ENCODE results near the gene FLT3LG.

FLT3LG gene

DNA sequence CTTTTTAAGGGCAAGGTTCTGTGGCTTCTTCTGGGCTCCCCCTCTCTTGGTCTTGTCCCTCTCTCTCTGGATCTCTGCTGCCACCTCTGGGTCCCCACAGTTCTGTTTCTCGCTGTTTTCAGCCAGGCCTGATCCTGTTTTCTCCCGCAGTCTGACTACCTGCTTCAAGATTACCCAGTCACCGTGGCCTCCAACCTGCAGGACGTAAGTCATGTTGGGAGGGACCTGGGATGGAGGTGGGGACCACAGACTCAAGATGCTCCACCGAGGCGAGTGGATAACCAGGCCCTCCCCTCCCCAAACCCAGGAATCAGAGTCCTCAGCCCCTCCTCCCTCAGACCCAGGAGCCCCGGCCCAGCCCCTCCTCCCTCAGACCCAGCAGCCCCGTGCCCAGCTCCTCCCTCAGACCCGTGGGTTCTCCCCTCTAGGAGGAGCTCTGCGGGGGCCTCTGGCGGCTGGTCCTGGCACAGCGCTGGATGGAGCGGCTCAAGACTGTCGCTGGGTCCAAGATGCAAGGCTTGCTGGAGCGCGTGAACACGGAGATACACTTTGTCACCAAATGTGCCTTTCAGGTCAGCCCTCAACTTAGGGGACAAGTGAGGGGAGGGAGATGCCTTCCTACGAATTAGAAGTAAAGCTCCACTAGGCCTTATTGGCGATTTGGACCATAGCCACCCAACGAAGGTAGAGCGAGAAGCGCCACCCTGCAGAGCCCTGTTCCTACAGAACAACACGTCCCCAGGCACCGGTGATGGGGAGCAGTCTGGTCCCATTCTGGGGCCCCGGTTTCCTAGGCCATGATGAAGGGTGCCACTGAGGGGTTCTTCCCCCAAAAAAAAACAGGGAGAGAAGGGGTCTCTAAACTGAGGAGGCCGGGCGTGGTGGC is 2.2 kb downstream of the FLT3LG start:
- DNase-seq, result peak in 21 of 42 donors; percentile 20 to 68 (median 42)
- intact Hi-C loops (cut with DNase I), result loop anchor here (2.0 kb wide), 1 partner anchor 71 kb away; no protein-coding TSS in a partner anchor

DNA sequence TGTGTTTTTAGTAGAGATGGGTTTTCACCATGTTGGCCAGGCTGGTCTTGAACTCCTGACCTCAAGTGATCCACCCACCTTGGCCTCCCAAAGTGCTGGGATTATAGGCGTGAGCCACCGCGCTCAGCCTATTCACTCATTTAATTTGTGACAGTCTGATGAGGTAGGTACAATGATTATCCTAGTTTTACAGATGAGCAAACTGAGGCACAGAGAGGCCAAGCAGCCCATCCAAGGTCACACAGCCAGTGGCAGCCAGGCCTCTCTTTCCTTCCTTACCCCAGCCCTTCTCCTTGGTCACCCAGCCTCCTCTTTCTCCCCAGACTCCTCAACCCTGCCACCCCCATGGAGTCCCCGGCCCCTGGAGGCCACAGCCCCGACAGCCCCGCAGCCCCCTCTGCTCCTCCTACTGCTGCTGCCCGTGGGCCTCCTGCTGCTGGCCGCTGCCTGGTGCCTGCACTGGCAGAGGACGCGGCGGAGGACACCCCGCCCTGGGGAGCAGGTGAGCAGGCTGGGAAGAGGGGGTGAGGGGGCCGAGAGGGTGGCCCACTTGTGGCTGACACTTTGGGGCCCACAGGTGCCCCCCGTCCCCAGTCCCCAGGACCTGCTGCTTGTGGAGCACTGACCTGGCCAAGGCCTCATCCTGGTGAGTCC is 6.1 kb downstream of the FLT3LG start:
- DNase-seq, result no peak
- intact Hi-C loops (cut with DNase I), result no loop called here

DNA sequence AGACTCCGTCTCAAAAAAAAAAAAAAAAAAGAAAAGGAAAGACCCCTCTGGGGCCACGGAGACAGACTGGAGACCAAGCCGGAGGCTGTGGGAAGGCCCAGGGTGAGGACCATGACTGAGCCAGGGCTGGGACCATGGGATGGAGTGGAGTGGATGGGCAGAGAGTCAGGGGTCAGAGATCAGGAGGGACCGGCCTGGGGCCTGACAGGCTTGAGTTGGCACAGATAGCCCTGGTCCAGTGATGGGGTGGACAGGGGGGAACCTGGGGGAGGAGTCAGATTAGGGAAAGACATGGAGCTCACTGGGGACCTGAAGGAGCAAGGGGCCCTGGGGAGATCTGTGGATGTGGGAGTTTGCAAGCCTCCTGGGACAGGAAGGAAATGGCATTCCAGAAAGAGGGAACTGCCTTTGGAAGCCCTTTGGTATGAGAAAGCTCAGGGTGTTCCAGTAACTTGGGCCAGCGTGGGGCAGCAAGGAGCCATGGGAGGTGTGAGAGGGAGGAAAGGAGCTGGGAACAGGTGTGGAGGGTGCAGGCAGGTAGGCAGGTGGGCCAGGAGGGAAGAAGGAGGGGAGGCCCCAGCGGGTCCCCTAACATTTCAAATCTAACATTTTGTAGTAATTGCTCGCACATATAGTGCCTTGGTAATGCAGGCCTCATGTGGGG is 7.1 kb downstream of the FLT3LG start:
- DNase-seq, result no peak
- intact Hi-C loops (cut with DNase I), result no loop called here

DNA sequence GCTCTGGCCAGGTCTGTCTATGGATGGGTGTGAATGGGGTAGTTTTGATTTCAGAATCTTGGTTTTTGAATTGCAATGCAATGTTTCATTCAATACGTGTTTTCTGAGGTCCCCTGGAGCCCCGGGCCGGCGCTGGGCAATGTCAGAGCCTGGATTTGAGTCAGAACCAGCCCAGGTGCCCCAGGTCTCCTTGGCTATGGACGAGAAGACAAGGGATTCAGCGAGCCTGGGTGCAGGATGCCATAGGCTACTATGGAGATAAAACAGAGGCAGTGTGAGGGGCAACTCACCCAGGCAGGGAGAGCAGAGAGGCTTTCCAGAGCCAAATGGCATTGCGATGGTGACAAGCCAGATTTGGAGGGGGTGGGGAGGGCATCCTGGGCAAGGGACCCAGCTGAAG is 12.2 kb downstream of the FLT3LG start:
- no peak for DNase-seq
- intact Hi-C loops (cut with DNase I), result no loop called here

DNA sequence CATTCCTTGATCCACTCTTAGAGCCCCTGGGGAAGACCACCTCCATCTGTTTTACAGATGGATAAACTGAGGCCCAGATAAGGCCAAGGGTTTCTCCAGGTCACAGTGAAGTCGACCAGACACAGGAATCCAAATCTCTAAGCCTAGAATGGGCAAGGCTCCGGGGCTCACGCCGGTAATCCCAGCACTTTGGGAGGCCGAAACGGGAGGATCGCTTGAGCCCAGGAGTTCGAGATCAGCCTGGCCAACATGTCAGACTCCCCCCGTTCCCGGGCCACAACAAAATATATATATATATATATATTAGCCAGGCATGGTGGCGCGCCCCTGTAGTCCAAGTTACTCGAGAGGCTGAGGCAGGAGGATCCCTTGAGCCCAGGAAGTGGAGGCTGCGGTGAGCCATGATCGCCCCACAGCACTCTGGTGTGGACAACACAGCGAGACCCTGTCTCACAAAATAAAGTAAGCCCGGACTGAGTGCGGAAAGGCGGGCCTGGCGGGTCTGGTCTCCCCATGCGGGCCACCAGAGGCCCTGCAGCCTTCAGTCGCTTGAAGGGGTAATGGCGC is 12.8 kb downstream of the FLT3LG start:
- peak in 2 of 42 donors; percentile 14 to 25 for DNase-seq
- intact Hi-C loops (cut with DNase I), result no loop called here

DNA sequence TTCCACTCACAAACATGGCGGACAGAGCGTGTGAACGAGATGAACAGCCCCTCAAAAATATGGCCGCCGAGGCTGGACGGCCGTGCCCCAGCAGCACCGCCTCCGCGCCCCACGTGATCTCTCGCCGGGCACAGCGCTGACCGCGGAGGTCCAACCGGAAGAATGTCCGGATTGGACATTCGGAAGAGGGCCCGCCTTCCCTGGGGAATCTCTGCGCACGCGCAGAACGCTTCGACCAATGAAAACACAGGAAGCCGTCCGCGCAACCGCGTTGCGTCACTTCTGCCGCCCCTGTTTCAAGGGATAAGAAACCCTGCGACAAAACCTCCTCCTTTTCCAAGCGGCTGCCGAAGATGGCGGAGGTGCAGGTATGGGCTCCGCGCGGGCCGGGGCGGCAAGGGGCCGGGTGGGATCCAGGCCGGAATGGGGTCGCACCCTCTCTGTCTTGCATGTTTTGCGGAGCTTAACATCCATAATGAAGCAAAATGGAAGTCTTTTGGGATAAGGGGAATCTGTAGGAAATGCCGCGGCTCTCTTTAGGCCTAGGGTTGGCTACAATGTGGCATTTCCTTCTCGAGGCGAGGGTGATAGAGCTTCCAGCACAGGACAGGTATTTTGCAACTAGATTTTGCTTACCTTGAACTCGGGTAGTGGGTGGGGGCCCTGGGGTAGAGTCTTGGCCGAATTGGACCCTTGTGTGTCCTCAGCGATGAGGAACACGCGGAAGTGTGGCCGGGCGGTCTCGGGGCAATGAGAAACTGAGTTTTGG is 13.4 kb downstream of the FLT3LG start, which contains the start of gene RPL13A:
Gene RPL13A, plus strand, starts transcription at position 332 of the 769 bp plus-strand sequence. Its CDS starts 22 bp downstream, at position 354.
- DNase-seq, result peak; percentile 96 to 100 (median 99)
- intact Hi-C loops (cut with DNase I), result no loop called here

DNA sequence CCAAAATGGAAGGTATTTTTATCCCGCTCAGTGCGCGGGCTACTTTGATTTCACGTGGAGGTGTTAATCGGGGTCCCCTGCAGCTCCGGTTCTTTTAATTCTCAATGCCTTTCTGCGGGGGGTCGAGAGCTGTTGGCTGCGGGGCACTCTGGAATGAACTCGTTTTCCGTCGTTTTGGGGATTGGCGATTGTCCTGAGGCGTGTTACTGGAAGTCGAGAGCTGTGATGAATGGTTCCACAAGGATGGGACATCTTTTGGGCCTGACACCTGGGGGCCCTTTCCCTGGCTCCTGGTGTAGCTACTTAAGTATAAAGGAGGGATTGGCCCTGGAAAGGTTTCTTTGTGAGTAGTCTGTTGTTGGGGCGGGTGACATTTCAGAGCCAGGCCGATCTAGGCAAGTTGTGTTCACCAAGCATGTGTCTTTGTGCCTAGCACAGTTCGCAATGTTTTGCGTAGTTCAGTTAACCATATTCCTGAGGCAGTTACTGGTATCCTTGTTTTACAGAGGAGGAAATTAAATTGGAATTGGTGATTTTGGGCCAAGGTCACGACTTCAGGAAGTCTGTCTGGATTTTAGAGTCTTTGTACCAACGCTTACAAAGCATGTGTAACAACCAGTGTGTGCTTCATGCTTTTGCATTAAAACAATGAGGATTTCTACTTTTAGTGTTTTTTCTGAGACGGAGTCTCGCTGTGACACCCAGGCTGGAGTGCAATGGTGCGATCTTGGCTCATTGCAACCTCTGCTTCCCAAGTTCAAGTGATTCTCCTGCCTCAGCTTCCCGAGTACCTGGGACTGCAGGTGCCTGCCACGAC is 14.2 kb downstream of the FLT3LG start:
- intact Hi-C loops (cut with DNase I), result no loop called here
- no peak for DNase-seq

DNA sequence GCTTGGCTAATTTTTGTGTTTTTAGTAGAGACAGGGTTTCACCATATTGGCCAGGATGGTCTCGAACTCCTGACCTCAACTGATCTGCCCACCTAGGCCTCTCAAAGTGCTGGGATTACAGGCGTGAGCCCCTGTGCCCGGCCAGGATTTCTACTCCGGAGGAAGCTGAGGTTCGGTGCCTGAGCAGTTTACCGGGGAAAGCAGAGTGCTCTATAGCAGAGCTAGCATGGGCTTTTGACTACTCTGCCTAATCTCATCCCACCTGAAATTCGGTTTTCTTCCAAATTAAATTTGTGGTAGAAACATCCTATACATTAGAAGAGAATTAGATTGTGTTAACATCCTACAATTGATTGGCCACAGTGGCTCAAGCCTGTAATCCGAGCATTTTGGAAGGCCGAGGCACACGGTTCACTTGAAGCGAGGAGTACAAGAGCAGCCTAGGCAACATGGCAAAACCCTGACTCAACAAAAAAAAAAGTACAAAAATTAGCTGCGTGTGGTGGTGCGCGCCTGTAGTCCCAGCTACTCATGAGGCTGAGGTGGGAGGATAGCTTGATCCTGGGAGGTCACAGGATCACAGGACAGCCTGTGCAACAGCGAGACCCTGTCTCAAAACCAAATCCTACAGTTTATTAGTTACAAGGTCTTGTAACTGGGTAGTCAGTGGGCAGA is 15.0 kb downstream of the FLT3LG start:
- DNase-seq, result no peak
- intact Hi-C loops (cut with DNase I), result no loop called here

DNA sequence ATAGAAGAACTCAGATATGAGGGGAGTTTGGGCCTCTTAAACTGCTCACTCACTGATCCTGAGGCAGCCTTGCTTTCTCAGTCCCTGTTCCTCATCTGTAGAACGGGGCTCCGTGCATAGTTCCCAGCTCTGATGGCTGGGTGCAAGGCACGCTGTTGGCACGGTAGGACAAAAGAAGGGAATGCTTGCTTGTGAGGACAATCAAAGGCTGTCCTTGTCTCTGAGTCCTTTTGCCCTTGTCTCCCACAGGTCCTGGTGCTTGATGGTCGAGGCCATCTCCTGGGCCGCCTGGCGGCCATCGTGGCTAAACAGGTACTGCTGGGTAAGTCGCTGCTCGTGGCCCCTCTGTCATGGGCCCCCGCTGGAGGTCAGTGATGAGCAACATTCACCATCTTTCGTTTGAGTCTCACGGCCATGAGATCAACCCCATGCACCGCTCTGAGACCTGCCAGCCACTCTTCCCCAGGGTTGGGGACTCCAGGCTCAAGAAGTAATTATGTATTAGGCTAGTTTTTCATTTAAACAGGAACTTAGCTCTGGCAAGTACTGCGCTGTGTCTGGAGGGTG is 15.7 kb downstream of the FLT3LG start:
- DNase-seq, result no peak
- intact Hi-C loops (cut with DNase I), result no loop called here

DNA sequence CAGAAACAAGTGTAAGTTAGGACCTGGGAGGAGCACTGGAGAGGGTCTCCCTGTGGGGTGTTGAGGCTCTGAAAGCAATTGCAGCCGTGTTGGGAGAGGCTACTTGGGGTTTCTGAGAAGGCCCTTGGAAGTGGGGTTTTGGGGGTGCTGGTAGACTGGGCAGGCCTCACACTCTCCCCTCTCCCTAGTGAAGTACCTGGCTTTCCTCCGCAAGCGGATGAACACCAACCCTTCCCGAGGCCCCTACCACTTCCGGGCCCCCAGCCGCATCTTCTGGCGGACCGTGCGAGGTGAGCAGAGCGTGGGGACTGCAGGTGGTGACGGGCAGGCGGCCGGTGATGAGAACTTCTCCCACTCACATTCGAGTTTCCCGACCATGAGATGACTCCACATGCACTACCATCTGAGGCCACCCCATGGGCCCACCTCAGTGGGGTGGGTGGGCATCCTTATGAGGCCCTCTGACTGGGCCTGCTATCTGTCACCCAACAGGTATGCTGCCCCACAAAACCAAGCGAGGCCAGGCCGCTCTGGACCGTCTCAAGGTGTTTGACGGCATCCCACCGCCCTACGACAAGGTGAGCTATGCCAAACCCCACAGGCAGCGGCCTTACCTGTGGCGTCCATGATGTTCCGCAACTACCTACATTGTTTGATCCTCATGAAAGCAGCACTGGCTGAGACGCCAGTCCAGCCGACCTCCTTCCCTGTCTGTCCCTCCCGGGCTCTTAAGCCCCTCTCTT is 16.4 kb downstream of the FLT3LG start:
- DNase-seq, result no peak
- intact Hi-C loops (cut with DNase I), result no loop called here

DNA sequence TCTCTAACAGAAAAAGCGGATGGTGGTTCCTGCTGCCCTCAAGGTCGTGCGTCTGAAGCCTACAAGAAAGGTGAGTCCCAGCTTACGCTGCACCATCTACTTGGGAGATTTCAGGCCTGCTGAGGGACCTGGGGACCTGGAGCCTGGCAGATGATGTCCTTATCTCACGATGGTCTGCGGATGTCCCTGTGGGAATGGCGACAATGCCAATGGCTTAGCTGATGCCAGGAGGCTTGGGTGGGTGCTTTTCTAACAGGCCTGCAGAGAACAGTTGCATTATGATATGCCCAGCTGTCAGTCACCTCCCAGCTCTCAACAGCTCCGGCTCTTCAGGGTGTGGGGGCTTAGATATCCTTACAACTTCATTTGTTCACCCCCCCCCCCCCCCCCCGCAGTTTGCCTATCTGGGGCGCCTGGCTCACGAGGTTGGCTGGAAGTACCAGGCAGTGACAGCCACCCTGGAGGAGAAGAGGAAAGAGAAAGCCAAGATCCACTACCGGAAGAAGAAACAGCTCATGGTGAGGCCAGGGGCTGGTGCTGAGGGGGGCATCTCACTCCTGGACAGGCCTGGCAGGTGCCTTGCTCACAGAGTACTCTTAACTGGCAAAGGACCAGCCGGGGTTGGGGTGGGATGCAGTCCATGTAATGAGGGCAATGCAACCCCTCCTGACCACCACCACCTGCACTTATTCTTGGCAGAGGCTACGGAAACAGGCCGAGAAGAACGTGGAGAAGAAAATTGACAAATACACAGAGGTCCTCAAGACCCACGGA is 17.2 kb downstream of the FLT3LG start:
- intact Hi-C loops (cut with DNase I), result no loop called here
- no peak for DNase-seq

DNA sequence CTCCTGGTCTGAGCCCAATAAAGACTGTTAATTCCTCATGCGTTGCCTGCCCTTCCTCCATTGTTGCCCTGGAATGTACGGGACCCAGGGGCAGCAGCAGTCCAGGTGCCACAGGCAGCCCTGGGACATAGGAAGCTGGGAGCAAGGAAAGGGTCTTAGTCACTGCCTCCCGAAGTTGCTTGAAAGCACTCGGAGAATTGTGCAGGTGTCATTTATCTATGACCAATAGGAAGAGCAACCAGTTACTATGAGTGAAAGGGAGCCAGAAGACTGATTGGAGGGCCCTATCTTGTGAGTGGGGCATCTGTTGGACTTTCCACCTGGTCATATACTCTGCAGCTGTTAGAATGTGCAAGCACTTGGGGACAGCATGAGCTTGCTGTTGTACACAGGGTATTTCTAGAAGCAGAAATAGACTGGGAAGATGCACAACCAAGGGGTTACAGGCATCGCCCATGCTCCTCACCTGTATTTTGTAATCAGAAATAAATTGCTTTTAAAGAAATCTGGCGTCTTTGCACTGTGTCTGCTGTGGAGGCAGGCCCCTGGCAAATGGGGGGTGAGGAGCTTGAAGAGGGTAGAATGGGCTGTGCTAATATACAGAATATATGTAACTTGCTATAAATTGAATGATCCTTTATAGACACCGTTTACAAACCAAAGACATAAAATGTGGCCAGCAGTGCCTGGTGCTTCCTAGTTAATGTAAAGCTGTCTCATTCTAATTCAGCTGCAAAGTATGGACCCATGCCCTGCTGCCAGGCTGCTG is 18.0 kb downstream of the FLT3LG start:
- DNase-seq, result peak in 1 of 42 donors; percentile 27
- intact Hi-C loops (cut with DNase I), result no loop called here

DNA sequence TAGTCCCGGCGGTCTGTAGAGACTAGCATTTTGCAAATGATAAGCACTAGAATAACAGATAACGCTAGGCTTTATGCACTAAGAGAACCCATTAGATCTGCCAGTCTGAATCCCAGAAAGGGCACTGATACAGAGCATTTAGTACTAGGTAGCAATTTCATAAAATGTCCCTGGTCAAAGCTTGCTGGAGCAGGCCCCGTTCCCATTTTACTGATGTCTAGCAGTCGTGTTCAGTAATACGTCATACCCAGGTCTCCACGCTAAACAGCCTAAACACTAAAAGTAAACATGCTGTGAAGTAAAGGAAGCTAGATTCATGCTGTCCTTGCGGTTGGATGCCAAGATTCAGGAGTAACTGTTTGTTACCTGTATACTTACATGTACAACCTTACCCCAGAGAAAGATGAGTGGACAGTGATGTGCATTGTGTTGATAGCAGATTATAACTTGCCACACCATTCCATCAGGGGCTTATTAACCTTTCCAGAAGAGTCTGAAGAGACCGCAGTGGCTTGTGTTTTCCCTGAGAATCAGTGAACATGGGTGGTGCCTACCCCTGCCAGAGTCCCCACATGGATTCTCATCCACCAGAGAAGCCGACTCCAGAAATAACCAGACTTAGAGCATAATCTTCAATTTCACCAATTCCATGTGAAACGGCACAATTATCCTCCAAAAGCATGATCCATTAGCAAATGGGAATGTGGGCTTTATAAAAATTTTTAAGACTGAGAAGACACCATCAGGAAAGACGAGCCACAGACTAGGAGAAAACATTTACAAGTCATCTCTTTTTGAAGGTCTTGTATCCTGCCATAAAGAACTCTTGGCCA is 18.8 kb downstream of the FLT3LG start:
- DNase-seq, result no peak
- intact Hi-C loops (cut with DNase I), result no loop called here

DNA sequence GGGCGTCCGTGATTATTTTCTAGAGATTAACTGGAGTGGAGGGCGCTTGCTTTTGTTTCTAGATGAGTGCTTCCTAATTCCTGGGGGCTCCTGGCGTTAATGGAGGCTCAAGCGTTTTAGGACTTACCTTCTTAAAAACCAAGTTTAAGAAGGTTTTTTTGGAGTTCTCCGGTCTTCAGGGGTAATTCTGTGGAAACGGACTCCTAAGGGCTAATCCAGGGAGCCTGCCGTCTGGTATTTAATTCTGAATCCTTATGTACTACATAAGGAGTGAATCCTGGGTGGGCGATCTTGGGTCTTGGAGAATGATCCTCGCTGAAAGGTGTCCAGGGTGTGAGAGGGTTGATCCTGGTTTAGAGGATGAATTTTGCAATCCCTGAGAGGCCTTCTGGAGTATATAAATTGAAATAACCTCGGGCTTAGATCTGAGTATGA is 22.6 kb downstream of the FLT3LG start:
- intact Hi-C loops (cut with DNase I), result no loop called here
- no peak for DNase-seq

Measured in head of caudate nucleus (tissue), 42 donors.